NCI-H345 treated with DMSO at 0.1 percent for 48 hours (cell line): ENCODE results near the gene TRMT44.

Source experiments
- DNase-seq: peaks from one replicate; lab custom pipeline; 2025; ENCODE audit not compliant: unreplicated experiment; lab: John Stamatoyannopoulos, UW

TRMT44 gene

DNA sequence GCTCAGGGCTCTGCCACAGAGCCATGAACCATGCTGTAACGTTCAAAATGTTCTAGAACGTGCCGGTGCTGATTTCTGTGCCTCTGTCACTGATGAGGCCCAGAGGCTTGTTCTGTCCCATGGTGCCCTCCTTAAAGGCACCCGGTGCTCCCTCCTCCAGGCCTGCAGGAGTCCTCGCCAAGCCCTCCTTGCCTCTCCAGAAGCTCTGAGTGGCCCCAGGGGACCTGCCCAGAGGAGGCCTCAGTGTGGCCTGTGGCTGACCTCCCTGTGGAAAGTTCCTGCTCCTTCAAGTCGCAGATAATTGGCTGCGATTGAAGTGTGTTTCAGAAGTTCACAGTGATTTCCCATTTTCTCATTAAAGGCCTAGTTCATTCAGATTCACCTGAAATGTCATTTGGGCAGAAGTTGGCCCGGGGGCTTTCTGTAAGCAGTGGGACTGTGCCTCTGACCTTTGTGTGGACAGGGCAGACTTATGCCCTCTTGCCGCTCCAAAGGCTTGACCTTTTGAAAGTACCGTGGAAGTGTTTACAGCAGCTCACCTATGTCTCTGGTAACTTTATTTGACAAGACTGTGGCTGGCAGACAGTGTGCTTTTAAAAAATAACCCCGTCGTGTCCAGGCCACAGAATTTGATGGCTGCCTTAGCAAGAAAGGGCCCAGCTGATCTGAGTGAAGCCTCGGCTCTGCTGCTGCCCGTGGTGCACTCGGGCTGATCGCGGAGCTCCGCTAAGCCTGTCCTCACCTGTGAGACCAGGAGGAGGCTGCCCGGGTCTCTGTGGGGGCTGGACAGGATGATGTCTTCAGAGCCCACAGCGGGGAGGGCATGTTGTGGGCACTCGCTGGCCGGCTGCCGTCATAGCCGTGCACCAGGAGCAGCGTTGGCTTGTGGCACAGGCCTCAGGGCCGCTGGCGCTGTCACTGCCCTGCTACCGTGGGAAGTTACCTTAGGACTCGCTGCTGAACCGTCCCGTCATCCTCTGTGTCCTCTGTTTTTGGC lies 25.3 kb downstream of the TRMT44 start:
- DNase-seq, result no peak

DNA sequence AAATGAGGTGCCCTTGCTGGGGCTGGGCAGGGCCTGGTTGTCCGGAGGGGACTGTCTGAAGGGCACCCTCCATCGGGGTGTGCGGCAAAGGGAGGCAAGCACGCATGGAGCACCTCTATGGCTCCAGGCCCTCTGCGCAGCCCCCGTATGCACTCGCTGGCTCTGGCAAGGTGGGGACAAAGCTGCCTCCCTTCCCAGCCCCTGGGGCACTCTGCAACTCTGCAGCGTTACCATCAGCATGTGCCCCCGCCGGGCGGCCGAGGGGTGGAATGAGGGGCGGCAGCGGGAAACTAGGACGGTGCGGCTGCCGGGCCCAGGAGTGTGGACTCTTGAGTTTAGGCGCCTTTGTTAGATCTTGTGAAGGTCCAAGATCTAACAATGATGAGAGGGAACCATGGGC lies 26.4 kb downstream of the TRMT44 start:
- DNase-seq, result no peak

DNA sequence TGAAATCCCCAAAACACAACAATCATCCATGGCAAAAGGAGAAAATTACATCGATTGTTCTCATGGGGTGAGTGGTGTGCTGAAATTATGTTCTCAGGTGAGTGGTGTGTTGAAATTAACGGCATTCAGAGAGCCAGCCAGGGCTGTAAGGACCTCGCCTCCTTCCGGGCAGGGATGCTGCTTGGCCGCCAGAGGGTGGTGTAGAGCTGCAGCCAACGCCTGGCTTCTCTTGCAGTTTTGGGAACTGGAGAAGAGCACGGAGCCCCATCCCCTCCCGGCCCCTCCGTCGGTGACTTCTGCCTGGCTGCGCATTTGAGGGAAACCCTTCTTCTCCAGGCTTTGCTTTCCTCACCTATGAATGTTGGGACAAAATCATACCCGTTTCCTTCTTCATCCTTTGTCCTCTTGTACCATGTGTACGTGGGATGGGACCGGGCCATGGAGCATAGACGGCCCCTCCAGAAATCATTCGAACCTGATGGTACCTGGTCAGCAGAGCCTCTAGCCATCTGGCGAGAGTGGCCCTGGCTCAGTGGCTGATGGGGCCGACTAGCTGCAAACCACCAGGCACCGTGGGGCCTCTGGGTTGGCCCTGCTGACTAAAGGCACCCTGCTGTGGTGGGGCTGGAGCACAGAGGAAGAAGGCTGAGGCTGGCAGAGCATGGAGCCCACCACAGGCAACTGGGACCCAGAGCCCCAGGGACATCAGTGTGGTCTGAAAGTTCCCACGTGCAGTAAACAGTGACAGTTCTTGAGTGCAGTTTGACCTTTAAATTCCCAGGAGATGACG lies 28.4 kb downstream of the TRMT44 start:
- DNase-seq, result peak; percentile 1

DNA sequence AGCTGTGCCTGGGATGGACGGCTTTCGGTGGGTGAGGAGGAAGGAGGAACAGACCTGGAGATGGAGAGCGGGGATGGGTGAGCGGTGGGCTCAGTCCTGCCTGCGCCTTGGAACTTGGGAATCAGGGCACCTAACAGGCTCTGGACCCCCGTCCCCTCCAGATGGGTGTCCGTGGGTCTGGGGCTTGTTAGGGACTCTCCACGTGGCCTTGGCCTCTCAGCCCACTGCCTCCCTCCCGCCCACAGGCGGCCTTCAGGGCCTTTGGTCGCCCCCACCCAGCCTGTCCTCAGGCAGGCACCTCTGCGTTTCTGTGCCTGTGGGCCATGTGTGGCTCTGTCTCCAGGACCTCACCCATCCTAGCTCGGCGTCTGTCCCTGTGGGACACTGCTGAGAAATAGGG lies 29.0 kb downstream of the TRMT44 start:
- DNase-seq, result no peak

DNA sequence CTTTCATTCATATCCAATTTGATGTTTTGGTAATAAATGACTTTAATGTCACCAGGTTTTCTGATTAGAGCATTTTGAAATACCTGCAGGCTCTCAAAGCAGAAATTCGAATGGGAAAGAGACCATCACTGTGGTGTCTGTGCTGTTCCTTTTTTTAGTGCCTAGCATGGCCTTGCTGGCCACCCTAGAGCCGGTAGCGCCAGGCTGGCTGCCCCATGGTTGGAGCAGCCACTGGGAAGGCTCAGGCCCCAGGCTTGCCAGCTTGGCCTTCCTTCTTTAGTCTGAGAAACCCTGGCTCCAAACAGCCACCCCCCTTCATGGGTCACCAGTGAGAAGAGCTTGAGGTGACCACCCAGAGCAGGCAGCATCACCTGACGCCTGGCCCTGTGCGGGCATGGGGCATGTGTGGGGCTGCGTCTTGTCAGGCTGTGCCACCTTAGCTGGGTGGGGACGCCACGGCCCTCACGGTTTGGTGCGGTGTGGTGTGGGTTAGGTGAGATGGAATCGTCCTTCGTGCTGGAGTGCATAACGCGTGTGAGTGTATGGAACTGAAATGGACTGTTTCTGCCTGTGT lies 30.0 kb downstream of the TRMT44 start:
- no peak for DNase-seq

DNA sequence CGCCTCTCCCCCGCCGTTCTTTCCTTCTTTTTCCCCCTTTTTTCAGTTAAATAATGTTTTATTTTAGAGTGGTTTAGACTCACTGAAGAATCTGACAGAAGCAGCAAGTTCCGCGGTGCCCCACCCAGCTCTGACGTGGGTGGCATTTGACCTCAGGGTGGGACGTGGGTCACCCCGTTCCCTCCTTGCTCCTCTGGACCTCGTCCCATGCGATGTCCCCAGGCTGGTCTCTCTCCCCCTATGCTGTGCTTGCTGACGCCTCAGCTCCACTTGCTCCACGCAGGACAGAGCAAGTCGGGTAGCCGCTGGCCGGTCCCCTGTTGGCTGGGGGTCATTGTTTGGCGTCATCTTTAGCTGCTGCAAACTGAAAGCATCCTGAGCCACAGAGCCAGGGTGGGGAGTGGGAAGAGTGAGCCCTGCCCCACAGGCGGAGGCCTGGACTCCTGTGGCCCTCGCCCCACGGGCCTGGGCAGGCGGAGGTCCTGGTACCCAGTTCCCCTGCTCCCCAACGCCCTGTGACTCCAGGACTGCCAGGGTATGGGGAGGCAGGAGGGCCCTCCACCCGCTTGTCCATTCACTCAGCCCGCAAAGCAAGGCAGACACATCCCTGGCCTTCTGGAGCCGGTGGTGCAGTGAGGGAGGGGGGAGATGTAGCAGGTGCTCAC lies 30.8 kb downstream of the TRMT44 start:
- no peak for DNase-seq

DNA sequence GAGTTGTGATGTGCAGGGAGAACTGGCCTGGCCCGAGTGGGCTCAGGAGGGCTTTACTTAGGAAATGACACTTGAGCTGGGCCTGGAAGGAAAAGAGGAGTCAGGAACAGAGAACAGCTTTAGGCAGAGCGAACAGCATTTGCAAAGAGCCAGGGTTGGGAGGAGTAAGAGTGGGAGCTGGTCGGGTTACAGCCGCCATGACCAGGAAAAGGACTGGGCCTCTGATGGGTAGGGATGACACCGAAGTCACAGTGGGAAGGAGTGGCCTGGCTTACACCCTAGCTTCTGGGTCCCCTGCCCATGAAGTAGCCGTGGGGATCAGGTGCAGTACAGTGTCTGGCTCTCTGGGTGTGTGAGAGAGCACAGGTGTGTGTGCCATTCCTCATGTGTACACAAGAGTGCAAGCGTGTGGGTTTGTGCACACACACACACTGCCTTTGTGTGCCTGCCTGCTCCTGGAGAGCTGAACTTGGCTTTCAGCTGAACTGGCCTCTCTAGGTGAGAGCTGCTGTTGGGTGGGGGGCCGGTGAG lies 31.6 kb downstream of the TRMT44 start:
- DNase-seq, result no peak

DNA sequence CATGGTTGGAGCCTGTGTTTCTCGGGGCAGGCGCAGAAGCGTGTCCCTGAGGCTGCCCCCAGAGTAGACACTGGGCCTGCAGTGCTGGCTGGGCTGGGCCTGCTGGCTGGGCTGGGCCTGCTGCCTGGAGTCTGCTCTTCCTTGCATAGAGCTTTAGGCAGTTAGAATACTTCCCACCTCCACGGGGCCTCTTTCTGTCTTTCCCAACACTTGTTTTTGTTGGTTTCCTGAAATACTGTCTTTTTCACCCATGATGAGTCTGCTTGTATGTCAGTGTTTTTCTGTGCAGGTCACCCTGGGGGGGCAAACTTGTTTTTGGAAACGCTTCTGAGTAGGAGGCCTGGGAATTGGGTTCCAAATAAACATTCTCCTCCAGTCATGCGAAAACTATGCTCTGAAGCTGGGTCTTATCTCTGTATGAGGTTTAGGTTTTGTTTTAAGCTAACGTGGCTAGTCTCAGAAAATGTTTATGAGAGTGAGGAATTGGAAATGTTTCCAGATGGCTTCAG lies 32.2 kb downstream of the TRMT44 start:
- no peak for DNase-seq

DNA sequence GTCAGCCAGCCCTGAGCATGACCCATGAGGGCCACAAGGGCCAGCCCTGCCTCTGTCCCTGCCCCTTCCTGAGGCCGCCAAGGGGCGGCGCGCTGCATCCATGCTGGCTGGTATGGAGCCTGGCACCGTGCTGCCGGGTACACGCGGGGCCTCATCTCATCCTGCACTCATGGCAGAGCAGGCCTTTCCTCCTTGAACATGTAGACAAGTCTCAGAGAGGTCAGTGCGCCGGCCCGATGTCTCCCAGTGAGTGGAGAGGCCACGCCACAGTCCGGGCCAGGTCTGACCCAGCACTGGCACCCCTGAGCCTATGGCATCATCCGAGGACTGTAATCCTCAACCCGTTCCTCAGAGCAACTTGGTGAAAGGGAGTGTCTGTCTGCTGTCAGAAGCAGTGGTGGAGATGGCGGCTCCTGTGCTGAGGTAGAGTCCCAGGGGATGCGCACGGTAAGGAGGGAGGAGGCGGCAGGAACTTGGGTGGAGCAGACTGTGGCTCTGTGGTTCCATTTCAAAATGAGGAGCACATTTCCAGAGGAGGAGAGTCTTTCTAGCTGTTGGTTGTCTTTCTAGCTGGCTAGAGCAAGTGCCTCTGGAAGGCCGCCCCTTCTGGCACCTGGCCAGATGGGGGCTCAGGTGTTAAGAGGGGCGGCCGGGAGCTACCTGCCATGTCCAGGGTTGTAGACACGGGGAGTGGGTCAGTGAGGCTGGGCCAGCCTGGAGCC lies 32.8 kb downstream of the TRMT44 start:
- no peak for DNase-seq

DNA sequence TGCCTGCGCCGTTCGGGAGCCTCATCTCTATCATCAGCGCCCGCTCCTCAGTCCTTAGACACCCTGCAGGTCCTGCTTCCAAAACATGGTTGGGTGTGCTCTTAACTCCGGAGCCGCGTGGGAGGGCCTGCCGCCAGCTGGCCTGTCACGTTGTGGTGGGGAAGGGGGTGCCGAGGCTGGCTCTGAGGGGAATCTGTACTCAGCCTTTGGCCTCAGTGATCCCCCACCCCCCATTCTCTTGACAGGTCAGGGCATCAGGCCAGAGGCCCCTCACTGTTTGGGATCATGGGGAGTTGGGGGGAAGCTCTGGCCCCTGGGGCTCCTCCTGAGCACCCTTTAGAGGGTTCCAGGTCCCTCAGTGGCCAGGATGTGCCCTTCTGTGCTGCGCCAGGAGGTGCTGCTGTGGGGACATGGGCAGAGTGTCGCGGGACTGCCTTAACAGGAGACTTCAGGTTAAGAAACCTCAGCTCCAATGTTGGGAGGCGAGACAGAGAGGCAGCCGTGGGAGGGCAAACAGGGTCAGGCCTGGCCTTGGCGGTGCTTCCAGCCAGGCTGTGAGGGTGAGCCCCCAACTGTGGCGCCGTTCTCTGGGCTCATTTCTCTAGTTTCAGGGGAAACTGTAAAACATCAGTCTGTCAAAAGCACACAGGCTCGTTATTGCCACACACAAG lies 33.5 kb downstream of the TRMT44 start:
- no peak for DNase-seq

DNA sequence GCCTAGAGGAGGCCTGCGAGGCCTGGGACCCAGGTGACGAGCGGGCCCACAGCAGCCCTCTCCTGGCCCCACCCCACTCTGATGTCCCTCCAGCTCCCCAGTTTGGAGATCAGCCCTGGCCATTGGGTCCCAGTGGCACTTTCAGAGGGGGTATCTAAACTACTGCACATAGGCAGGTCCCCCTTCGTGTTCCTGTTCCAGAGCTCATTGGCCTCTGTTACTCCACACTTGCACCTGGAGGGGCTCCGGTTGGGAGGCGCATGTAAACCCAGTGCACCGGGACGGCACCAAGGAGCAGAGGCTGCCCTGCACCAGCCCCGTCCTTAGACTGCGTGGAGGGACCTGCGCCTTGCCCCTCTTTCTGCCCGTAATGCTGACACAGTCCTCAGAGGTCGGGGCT lies 34.3 kb downstream of the TRMT44 start:
- no peak for DNase-seq

DNA sequence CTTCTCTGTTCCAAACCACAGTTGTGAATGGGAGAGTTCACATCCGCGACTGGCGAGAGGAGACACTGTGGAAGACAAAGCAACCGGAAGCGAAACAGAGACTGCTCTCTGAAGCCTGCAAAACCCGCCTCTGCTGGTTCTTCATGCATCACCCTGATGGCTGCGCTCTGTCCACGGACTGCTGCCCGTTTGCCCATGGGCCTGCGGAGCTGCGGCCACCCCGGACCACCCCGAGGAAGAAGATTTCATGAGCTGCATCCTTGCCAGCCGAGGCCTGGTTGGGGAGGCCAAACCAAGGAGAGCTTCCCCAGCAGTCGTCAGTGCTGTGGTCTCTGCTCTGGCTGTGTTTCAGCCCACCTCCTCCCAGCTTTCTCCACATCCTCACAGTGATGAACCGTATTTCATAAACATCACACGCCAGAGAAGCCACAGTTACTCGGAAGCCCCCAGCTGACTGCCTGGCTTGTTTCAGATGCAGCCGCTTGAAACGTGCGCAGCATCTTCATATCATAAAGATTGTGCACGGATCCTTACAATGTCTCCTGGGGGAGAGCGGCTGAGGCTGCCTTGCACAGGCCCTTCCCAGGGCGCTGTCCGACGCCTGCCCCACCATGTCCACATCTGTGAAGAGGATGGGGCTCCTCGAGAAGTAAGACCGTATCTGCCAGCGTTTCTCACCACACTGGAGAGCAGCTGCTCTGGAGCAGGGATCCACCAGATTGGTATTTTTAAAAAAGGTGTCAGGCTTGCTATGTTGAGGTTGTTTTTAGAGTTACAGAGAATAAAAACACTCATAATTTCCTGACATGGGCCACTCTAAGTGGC lies 35.4 kb downstream of the TRMT44 start:
- no peak for DNase-seq

DNA sequence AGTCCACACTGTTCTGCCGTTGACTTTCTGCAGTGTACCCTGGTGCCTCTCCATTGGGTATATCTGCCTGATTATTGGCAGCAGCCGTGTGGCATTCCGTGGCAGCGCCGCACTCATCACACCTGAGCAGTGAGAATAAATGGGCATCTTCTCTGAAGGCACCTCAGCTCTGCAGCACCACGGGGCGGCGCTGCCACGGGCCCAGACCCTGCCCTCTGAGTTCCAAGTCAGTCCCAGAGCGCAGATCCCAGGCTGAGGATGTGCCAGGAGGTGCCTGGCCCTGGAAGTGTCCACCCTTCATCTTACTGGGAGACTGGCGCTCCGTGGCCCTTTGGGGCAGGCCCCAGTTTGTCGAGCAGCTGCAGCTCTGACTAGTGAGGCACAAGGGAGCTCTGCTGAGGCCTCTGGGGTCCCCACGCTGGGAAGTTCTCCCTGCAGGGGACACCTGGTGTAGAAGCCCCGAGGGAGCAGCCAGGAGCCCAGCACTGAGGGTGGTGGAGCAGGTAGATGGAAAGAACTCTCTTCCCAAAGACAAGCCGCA lies 36.6 kb downstream of the TRMT44 start:
- DNase-seq, result no peak

DNA sequence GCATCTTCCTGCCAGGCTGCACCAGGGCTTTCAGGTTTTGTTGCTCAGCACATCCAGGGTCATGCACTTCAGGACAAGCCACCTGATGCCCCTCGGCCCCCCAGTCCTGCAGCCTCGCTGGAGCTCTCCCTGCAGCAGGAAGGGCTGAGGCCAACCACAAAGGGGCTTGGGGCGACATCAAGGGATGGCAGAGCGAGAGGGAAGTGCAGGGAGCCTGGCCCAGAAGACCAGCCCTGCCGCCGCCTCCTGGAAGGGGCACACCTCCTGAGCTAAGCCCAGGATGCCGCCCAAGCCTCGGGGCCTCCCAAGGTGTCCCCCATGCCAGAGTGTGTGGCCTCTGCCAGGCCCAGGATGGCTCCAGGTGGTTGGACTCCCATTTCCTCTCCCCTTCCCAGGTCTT lies 37.1 kb downstream of the TRMT44 start:
- DNase-seq, result no peak

DNA sequence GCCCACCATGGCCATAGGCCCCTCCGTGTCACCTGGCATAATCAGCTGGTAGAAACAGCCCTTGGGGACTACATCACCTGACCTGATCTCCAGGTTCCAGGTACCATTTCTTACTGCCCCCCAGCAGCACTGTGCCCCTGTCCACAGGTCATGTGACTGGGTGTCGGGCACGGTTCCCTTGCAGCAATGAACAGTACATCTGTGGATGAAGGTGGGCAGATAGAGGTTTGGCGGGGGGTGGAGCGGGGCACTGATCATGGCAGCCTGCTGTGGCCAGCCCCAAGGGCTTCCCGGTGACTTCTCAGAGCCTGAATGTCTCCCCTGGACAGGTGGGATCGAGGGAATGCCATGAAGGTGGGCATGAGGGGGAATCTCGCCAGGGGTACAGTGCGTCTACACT lies 37.8 kb downstream of the TRMT44 start:
- no peak for DNase-seq

DNA sequence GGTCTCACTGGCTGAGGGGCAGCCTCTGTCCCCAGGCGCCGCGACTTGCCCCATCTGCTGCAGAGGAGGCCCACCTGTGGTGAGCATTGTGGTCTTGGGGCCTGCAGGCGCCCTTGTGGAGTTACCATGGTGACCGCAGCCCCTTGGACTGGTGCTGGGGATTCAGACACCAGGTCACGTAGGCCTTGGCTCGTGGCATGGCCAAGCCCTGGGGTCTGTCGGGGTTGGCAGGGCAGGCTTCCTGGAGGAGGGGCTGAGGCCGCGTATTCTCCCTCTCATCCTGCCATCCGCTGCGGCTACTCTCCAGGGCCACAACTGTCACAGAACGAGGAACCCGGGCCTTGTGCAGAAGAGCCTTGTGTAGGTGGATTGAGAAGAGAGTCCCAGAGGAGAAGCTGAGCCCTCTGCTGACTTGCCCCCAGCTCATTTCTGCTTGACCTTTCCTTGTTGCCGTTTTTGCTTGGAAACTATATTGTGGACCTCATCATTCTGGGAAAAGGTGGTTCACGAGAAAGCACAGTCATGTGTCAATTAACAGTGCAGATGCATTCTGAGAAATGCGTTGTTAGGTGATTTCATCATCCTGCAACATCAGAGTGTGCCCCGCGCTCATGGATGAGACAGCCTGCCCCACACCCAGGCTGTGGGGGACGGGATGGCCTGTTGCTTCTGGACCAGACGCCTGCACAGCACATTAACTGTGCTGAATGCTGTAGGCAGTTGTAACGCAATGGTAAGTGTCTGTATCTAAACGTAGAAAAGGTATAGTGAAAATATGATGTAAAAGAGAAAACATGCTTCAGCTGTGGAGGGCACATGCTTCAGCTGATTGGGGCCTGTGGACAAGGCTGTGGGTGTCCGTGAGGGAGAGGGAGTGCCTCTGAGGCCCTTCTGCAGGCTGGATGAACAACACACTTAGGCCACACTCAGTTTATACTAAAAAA lies 38.5 kb downstream of the TRMT44 start:
- no peak for DNase-seq

DNA sequence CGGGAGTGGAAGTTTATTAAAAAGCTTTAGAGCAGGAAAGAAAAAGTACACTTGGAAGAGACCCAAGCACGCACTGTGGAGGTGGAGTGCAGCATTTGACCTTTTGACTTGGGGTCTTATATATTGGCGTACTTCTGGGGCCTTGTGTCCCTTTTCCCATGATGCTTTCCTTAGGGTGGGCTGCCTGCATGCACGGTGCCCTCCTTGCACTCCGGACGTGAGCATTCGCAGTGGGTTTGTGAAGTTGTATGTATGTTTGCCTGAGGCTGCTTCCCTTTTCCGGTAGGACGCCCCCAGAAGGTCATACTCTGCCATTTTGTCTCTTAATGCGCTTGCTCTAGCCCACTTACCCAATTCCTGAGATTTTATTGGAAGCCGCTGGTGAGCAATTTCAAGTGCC lies 39.6 kb downstream of the TRMT44 start:
- no peak for DNase-seq
